PC-3 (cell line): ENCODE measurements around the gene ANKS1B. TPM values are rescaled to one million over a fixed set of nuclear protein-coding genes. Genes with fewer than 3 reads are reported as not detected.

ENCODE experiments used
- ATAC-seq: fragments of 200-7000 bp; cut with Tn5 transposase; 2 replicates; pipeline ENCODE4 v1.9.1; 2020; ENCODE audit warnings: mild to moderate bottlenecking, moderate library complexity
- BruUV-seq: library from RNA; stranded (reverse); fragments of 400-500 nt; replicated peaks from 2 replicates; lab custom pipeline; 2021; lab: Mats Ljungman, UMichigan
- CTCF ChIA-PET: fragments of 300-600 bp; sonication (Branson Sonifier 250); formaldehyde crosslinking; loops from one replicate; lab custom pipeline; 2022; ENCODE audit warnings: antibody characterized with exemption; lab: Charles Lee
- POLR2A ChIA-PET: fragments of 300-600 bp; sonication (Branson Sonifier 250); formaldehyde crosslinking; loops from one replicate; lab custom pipeline; 2022; ENCODE audit warnings: antibody characterized with exemption; ENCODE audit not compliant: unreplicated experiment; lab: Charles Lee
- DNase-seq: peaks from one replicate; pipeline ENCODE4 v3.0.0-alpha.2; 2015
- H2AFZ ChIP-seq: fragments of 300-600 bp; sonication (generic); 2 replicates; pipeline ENCODE4 v1.6.0; 2016; ENCODE audit warnings: antibody characterized with exemption, low read length
- H3F3A ChIP-seq: fragments of 300-600 bp; sonication (generic); one replicate; pipeline ENCODE4 v1.6.0; 2017; ENCODE audit warnings: antibody characterized with exemption, low read length, control low read depth, mild to moderate bottlenecking; ENCODE audit not compliant: unreplicated experiment
- H3K27ac ChIP-seq: fragments of 300-600 bp; sonication (generic); 2 replicates; pipeline ENCODE4 v1.5.1; 2016; ENCODE audit warnings: mild to moderate bottlenecking, low read length
- H3K27me3 ChIP-seq: fragments of 300-600 bp; sonication (generic); 2 replicates; pipeline ENCODE4 v1.6.1; 2016; ENCODE audit warnings: low read length, mixed read lengths
- H3K36me3 ChIP-seq: fragments of 300-600 bp; sonication (generic); 2 replicates; pipeline ENCODE4 v1.6.1; 2016; ENCODE audit warnings: low read depth, mixed run types, low read length, mixed read lengths
- H3K4me1 ChIP-seq: fragments of 300-600 bp; sonication (generic); 2 replicates; pipeline ENCODE4 v1.5.1; 2016; ENCODE audit warnings: low read length; ENCODE audit not compliant: insufficient read depth
- H3K4me2 ChIP-seq: fragments of 300-600 bp; sonication (generic); 2 replicates; pipeline ENCODE4 v1.6.0; 2016; ENCODE audit warnings: low read length
- H3K4me3 ChIP-seq: fragments of 300-600 bp; sonication (generic); 2 replicates; pipeline ENCODE4 v1.5.1; 2016; ENCODE audit warnings: mild to moderate bottlenecking, low read length, mixed read lengths
- H3K79me2 ChIP-seq: fragments of 300-600 bp; sonication (generic); 2 replicates; pipeline ENCODE4 v1.6.1; 2017; ENCODE audit warnings: low read length, mixed read lengths
- H3K9ac ChIP-seq: fragments of 300-600 bp; sonication (generic); 2 replicates; pipeline ENCODE4 v1.6.0; 2016; ENCODE audit warnings: mild to moderate bottlenecking, low read length
- H3K9me2 ChIP-seq: fragments of 300-600 bp; sonication (generic); replicated peaks from 2 replicates; pipeline ENCODE4 v1.6.1; 2016; ENCODE audit warnings: mixed run types, low read length, mixed read lengths
- H3K9me3 ChIP-seq: fragments of 300-600 bp; sonication (generic); 2 replicates; pipeline ENCODE4 v1.6.1; 2016; ENCODE audit warnings: low read length, mixed read lengths
- H4K20me1 ChIP-seq: fragments of 300-600 bp; sonication (generic); 2 replicates; pipeline ENCODE4 v1.6.1; 2016; ENCODE audit warnings: low read length, mixed read lengths
- CTCF ChIP-seq: fragments of 300-600 bp; sonication (generic); conservative IDR thresholded peaks from 2 replicates; pipeline ENCODE4 v1.5.1; 2017; ENCODE audit warnings: antibody characterized with exemption, low read depth, mild to moderate bottlenecking, low read length
- EZH2 ChIP-seq: fragments of 300-600 bp; sonication (generic); IDR thresholded peaks from one replicate; pipeline ENCODE4 v1.6.1; 2017; ENCODE audit warnings: antibody characterized with exemption, mild to moderate bottlenecking, low read length; ENCODE audit not compliant: unreplicated experiment
- EZH2phosphoT487 ChIP-seq: fragments of 300-600 bp; sonication (generic); IDR thresholded peaks from 2 replicates; pipeline ENCODE4 v1.6.1; 2018; ENCODE audit warnings: mild to moderate bottlenecking, antibody characterized with exemption, low read length, borderline replicate concordance
- intact Hi-C: fragments of 100-400 bp; cut with micrococcal nuclease; formaldehyde crosslinking; loops from 2 replicates; pipeline ENCODE4 v1.9.0; 2023
- total RNA-seq: library from RNA; depleted of rRNA; stranded (reverse); fragments of >200 nt; gene quantifications from 2 replicates; pipeline ENCODE4 v1.2.3, GENCODE V29; 2014

The ANKS1B gene
- total RNA-seq, 1 experiment from 2014 or later: 0.07 TPM

- no peak for TF ChIP-seq EZH2
- TF ChIP-seq CTCF: no peak
- no peak for TF ChIP-seq EZH2phosphoT487
- no peaks in the 10 kb centered on the region for H3K9me3 ChIP-seq
- no peaks in the 10 kb centered on the region for H4K20me1 ChIP-seq
- ATAC-seq (no peak), DNase-seq (no peak)
- no peak overlapping the region for H3K4me3 ChIP-seq
- intact Hi-C loops: no loop called here
- H3K36me3 ChIP-seq: no peaks in the 10 kb centered on the region
- CTCF ChIA-PET: no interaction called here
- BruUV-seq: no TSS peak
- H3K27ac ChIP-seq: no peak overlapping the region
- H2AFZ ChIP-seq: no peak overlapping the region
- H3F3A ChIP-seq: no peaks in the 10 kb centered on the region
- POLR2A ChIA-PET: no interaction called here
- H3K4me1 ChIP-seq: no peaks in the 10 kb centered on the region
- no peak overlapping the region for H3K4me2 ChIP-seq
- no peak overlapping the region for H3K9ac ChIP-seq
- H3K27me3 ChIP-seq: peaks cover 11% of the 10 kb centered on the region; the same call in 1 of the 2 replicates
- H3K9me2 ChIP-seq: no peaks in the 10 kb centered on the region
- no peaks in the 10 kb centered on the region for H3K79me2 ChIP-seq
Measured at GRCh38 chr12:99213047-99213446, 771.7 kb downstream of the ANKS1B start.

GRCh38 chr12:99212275-99212674, 772.5 kb downstream of the ANKS1B start:
- ATAC-seq (no peak), DNase-seq (no peak)
- peaks cover 11% of the 10 kb centered on the region; the same call in 1 of the 2 replicates for H3K27me3 ChIP-seq
- no peaks in the 10 kb centered on the region for H3K9me2 ChIP-seq
- no TSS peak for BruUV-seq
- intact Hi-C loops: no loop called here
- no peak overlapping the region for H3K4me3 ChIP-seq
- H3K4me2 ChIP-seq: no peak overlapping the region
- H3K36me3 ChIP-seq: no peaks in the 10 kb centered on the region
- TF ChIP-seq EZH2 (no peak), EZH2phosphoT487 (no peak), CTCF (no peak)
- H3K27ac ChIP-seq: no peak overlapping the region
- H3K9me3 ChIP-seq: no peaks in the 10 kb centered on the region
- H2AFZ ChIP-seq: no peak overlapping the region
- POLR2A ChIA-PET: no interaction called here
- H3F3A ChIP-seq: no peaks in the 10 kb centered on the region
- H3K79me2 ChIP-seq: no peaks in the 10 kb centered on the region
- no peak overlapping the region for H3K9ac ChIP-seq
- CTCF ChIA-PET: no interaction called here
- no peaks in the 10 kb centered on the region for H4K20me1 ChIP-seq
- no peaks in the 10 kb centered on the region for H3K4me1 ChIP-seq

GRCh38 chr12:99205111-99205510, 779.6 kb downstream of the ANKS1B start:
- peaks cover 19% of the 10 kb centered on the region; the same call in 1 of the 2 replicates for H3K27me3 ChIP-seq
- no peaks in the 10 kb centered on the region for H3F3A ChIP-seq
- H3K4me2 ChIP-seq: no peak overlapping the region
- H3K4me3 ChIP-seq: no peak overlapping the region
- no peaks in the 10 kb centered on the region for H3K9me2 ChIP-seq
- ChIA-PET CTCF (no interaction called here), POLR2A (no interaction called here)
- H3K27ac ChIP-seq: no peak overlapping the region
- BruUV-seq: no TSS peak
- no peaks in the 10 kb centered on the region for H3K36me3 ChIP-seq
- ATAC-seq (no peak), DNase-seq (no peak)
- H2AFZ ChIP-seq: no peak overlapping the region
- no peaks in the 10 kb centered on the region for H3K4me1 ChIP-seq
- no peaks in the 10 kb centered on the region for H3K9me3 ChIP-seq
- H3K79me2 ChIP-seq: no peaks in the 10 kb centered on the region
- no peak overlapping the region for H3K9ac ChIP-seq
- H4K20me1 ChIP-seq: no peaks in the 10 kb centered on the region
- no peak for TF ChIP-seq CTCF
- TF ChIP-seq EZH2: no peak
- TF ChIP-seq EZH2phosphoT487: no peak
- intact Hi-C loops: no loop called here
